Measurements from ENCODE around the gene GBX1.

Gene GBX1

GRCh38 chr7:151103973-151104372 lies 63.5 kb downstream of the GBX1 start:
- H3K4me3 ChIP-seq (ENCODE audit: low read depth, low read length), result no peak overlapping the region
- in situ Hi-C loops (cut with HindIII; ENCODE audit: low sequenced_read_pairs), result no loop called here
- TF ChIP-seq, protein P1, sequence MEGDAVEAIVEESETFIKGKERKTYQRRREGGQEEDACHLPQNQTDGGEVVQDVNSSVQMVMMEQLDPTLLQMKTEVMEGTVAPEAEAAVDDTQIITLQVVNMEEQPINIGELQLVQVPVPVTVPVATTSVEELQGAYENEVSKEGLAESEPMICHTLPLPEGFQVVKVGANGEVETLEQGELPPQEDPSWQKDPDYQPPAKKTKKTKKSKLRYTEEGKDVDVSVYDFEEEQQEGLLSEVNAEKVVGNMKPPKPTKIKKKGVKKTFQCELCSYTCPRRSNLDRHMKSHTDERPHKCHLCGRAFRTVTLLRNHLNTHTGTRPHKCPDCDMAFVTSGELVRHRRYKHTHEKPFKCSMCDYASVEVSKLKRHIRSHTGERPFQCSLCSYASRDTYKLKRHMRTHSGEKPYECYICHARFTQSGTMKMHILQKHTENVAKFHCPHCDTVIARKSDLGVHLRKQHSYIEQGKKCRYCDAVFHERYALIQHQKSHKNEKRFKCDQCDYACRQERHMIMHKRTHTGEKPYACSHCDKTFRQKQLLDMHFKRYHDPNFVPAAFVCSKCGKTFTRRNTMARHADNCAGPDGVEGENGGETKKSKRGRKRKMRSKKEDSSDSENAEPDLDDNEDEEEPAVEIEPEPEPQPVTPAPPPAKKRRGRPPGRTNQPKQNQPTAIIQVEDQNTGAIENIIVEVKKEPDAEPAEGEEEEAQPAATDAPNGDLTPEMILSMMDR (IDR thresholded peaks at IDR 0.05; ENCODE audit: low read depth, low read length), result no peak
- no peak for DNase-seq (ENCODE audit: low read depth, low spot score)

DNA sequence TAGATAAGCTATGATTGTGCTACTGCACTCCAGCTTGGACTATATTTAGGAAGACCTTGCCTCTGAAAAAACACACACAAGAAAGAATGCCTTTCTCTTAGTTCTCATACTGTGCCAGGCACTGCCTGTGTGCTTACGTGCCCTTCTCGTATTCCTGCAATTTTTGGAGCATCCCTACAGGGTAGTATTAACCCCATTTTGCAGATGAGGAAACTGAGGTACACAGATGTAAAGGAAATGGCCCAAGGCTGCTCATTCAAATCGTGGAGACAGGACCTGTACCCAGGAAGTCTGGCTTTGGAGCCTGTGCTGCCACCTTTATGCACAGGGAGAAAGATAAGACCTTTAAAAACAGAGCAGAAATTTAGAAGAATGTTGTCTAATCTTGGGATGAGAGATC lies 64.5 kb downstream of the GBX1 start:
- TF ChIP-seq, protein P1 (IDR thresholded peaks at IDR 0.05; ENCODE audit: low read depth, low read length), result no peak
- in situ Hi-C loops (cut with HindIII; ENCODE audit: low sequenced_read_pairs), result no loop called here
- H3K4me3 ChIP-seq (ENCODE audit: low read depth, low read length), result no peak overlapping the region
- DNase-seq (ENCODE audit: low read depth, low spot score), result no peak

- TF ChIP-seq, protein P1 (IDR thresholded peaks at IDR 0.05; ENCODE audit: low read depth, low read length), result no peak
- in situ Hi-C loops (cut with HindIII; ENCODE audit: low sequenced_read_pairs), result no loop called here
- no peak for DNase-seq (ENCODE audit: low read depth, low spot score)
- H3K4me3 ChIP-seq (ENCODE audit: low read depth, low read length), result no peak overlapping the region
Observed at GRCh38 chr7:151101621-151102396, 65.7 kb downstream of the GBX1 start.

DNA sequence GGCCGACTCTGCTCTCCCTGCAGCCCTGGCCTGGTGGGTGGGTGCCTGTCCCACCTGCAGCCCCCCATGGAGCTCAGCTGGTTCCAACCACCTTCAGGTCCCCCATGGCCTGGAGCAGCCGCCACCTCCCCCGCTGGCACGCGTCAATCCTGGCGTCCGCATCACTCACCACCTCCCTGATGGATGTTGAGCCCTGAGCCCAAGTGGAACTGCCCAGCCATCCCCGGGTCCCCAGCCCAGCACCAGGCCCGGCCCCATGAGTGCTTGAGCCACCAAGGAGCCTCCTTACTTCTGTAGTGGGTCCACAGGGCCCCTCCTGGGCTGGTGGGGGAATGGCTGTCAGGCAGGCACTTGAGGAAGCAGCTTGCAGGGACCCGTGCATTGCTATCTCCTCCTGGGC lies 66.6 kb downstream of the GBX1 start:
- in situ Hi-C loops (cut with HindIII; ENCODE audit: low sequenced_read_pairs), result no loop called here
- no peak for DNase-seq (ENCODE audit: low read depth, low spot score)
- H3K4me3 ChIP-seq (ENCODE audit: low read depth, low read length), result no peak overlapping the region
- TF ChIP-seq, protein P1 (IDR thresholded peaks at IDR 0.05; ENCODE audit: low read depth, low read length), result no peak

GRCh38 chr7:151099486-151100211 lies 67.8 kb downstream of the GBX1 start:
- H3K4me3 ChIP-seq (ENCODE audit: low read depth, low read length), result no peak overlapping the region
- DNase-seq (ENCODE audit: low read depth, low spot score), result no peak
- TF ChIP-seq, protein P1 (IDR thresholded peaks at IDR 0.05; ENCODE audit: low read depth, low read length), result no peak
- in situ Hi-C loops (cut with HindIII; ENCODE audit: low sequenced_read_pairs), result no loop called here

Data from astrocyte of the spinal cord (primary cell).